Fibroblast of lung (primary cell): ENCODE data around the gene BBX.

Experiments used
- EZH2 ChIP-seq: IDR thresholded peaks from 2 replicates; pipeline ENCODE4 v1.5.1; 2012; ENCODE audit warnings: low read length, control low read depth, mild to moderate bottlenecking; ENCODE audit errors: missing control alignments
- TF ChIP-seq, protein P1 (sequence below), 2 donors: IDR thresholded peaks in 1 of 2; conservative IDR thresholded peaks in 1 of 2; 1 replicate in 1 of 2; 2 replicates in 1 of 2; pipeline ENCODE4 v1.5.1; 2011 to 2012; ENCODE audit warnings: low read length in 2 of 2, control low read depth in 1 of 2, inconsistent platforms in 1 of 2, low read depth in 1 of 2, mild to moderate bottlenecking in 1 of 2

DNA sequence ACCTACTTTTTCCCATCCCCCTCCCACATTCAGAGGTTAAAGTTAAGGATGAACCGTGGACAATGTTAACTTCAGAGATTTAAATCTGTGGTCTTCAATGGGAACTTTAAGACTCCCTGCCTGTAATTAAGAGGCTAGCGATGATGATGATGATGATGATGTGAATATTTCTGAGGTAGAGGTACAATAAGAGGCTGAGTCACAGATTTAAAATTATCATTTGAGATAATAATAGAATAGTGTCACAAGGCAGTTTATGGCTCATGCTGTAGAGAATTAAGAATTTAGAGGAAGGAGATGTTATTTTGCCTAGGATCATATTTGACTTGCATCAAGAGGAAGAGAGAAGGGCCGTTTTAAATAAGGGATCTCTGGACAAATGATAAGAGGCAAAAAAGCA, 146.2 kb downstream of the BBX start:
- TF ChIP-seq, protein P1, sequence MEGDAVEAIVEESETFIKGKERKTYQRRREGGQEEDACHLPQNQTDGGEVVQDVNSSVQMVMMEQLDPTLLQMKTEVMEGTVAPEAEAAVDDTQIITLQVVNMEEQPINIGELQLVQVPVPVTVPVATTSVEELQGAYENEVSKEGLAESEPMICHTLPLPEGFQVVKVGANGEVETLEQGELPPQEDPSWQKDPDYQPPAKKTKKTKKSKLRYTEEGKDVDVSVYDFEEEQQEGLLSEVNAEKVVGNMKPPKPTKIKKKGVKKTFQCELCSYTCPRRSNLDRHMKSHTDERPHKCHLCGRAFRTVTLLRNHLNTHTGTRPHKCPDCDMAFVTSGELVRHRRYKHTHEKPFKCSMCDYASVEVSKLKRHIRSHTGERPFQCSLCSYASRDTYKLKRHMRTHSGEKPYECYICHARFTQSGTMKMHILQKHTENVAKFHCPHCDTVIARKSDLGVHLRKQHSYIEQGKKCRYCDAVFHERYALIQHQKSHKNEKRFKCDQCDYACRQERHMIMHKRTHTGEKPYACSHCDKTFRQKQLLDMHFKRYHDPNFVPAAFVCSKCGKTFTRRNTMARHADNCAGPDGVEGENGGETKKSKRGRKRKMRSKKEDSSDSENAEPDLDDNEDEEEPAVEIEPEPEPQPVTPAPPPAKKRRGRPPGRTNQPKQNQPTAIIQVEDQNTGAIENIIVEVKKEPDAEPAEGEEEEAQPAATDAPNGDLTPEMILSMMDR (conservative IDR thresholded peaks at IDR 0.05 in 1 of 2, IDR thresholded peaks at IDR 0.05 in 1 of 2; ENCODE audit: low read depth in 1 of 2, low read length in 2 of 2) = no peak
- TF ChIP-seq EZH2 = no peak
